NCI-H2029 (cell line): ENCODE measurements around the gene RPGR.

Experiments used
- DNase-seq: peaks from one replicate; lab custom pipeline; 2025; lab: John Stamatoyannopoulos, UW

The RPGR gene

GRCh38 chrX:38327775-38328081, 419 bp upstream of the RPGR start:
- no peak for DNase-seq

GRCh38 chrX:38326086-38326485, 1.2 kb downstream of the RPGR start:
- DNase-seq: no peak

- DNase-seq: no peak
These were observed 6.5 kb downstream of the RPGR start for GRCh38 chrX:38320819-38321218.

GRCh38 chrX:38318606-38319005, 8.7 kb downstream of the RPGR start:
- DNase-seq: no peak

GRCh38 chrX:38318196-38318595, 9.1 kb downstream of the RPGR start:
- DNase-seq: no peak

GRCh38 chrX:38315186-38315585, 12.1 kb downstream of the RPGR start:
- no peak for DNase-seq

GRCh38 chrX:38313190-38313589, 14.1 kb downstream of the RPGR start:
- DNase-seq: no peak

- DNase-seq: no peak
These were observed 14.9 kb downstream of the RPGR start for GRCh38 chrX:38312436-38312835.

- no peak for DNase-seq
These were observed 15.6 kb downstream of the RPGR start for GRCh38 chrX:38311743-38312142.

- no peak for DNase-seq
These were observed 21.3 kb downstream of the RPGR start for GRCh38 chrX:38305971-38306370.

GRCh38 chrX:38304010-38304409, 23.3 kb downstream of the RPGR start:
- DNase-seq: no peak

- no peak for DNase-seq
These were observed 33.6 kb downstream of the RPGR start for GRCh38 chrX:38293741-38294140.

GRCh38 chrX:38287674-38288073, 39.6 kb downstream of the RPGR start:
- DNase-seq: no peak

GRCh38 chrX:38285649-38286048, 41.7 kb downstream of the RPGR start:
- DNase-seq: no peak

- no peak for DNase-seq
These were observed 45.3 kb downstream of the RPGR start for GRCh38 chrX:38282049-38282448.

- DNase-seq: no peak
These were observed 48.1 kb downstream of the RPGR start for GRCh38 chrX:38279188-38279587.

GRCh38 chrX:38278682-38279081, 48.6 kb downstream of the RPGR start:
- DNase-seq: no peak

GRCh38 chrX:38277802-38278201, 49.5 kb downstream of the RPGR start:
- DNase-seq: no peak

- DNase-seq: no peak
These were observed 50.2 kb downstream of the RPGR start for GRCh38 chrX:38277136-38277535.

- DNase-seq: no peak
These were observed 51.2 kb downstream of the RPGR start for GRCh38 chrX:38276089-38276488.

- DNase-seq: no peak
These were observed 51.7 kb downstream of the RPGR start for GRCh38 chrX:38275615-38276014.

GRCh38 chrX:38273453-38273852, 53.9 kb downstream of the RPGR start:
- no peak for DNase-seq

- no peak for DNase-seq
These were observed 56.1 kb downstream of the RPGR start for GRCh38 chrX:38271154-38271716.

GRCh38 chrX:38268011-38268410, 59.3 kb downstream of the RPGR start:
- DNase-seq: no peak
